Activated CD8-positive, alpha-beta T cell treated with anti-CD3 and anti-CD28 coated beads, Interleukin-2, amount 10 ng/mL, durations not matched to agents 7 days and 5 days (primary cell): ENCODE data around the gene OR8B8. TPM values are rescaled to one million over a fixed set of nuclear protein-coding genes. Genes with fewer than 3 reads are reported as not detected.
A peak's percentile ranks its signal among the peaks of the same experiment; 100 is the strongest.
"Not testable (repeated sequence)": the region's sequence is repeated elsewhere in the genome, so short reads cannot be mapped to it uniquely, and the experiment has no call there.

ENCODE experiments used
- ATAC-seq: fragments of 150-1000 bp; cut with Tn5 transposase; one replicate; pipeline ENCODE4 v1.10.0; 2021; ENCODE audit warnings: moderate library complexity
- CTCF ChIA-PET: fragments of 350-600 bp; sonication (Branson Sonifier 250); formaldehyde crosslinking; loops from one replicate; lab custom pipeline; 2021; ENCODE audit warnings: antibody characterized with exemption; lab: Charles Lee
- POLR2A ChIA-PET: fragments of 350-600 bp; sonication (Branson Sonifier 250); formaldehyde crosslinking; loops from one replicate; lab custom pipeline; 2021; ENCODE audit warnings: antibody characterized with exemption; lab: Charles Lee
- DNase-seq: peaks from one replicate; pipeline ENCODE4 v3.0.0-alpha.2; 2020
- H3K27ac Mint-ChIP-seq: one replicate; pipeline ENCODE4 v1.8.0; 2021; ENCODE audit warnings: mild to moderate bottlenecking, mixed read lengths
- H3K27me3 Mint-ChIP-seq: one replicate; pipeline ENCODE4 v1.8.0; 2021; ENCODE audit warnings: low read depth, mixed read lengths
- H3K36me3 Mint-ChIP-seq: one replicate; pipeline ENCODE4 v1.8.0; 2021; ENCODE audit warnings: low read depth, mixed read lengths
- H3K4me1 Mint-ChIP-seq: one replicate; pipeline ENCODE4 v1.8.0; 2021; ENCODE audit warnings: low read depth, mixed read lengths
- H3K4me3 Mint-ChIP-seq: one replicate; pipeline ENCODE4 v1.8.0; 2021; ENCODE audit warnings: mild to moderate bottlenecking, mixed read lengths
- H3K9me3 Mint-ChIP-seq: one replicate; pipeline ENCODE4 v1.8.0; 2022; ENCODE audit warnings: mixed read lengths; ENCODE audit not compliant: insufficient read depth
- total RNA-seq, 2 experiments: library from RNA; stranded (reverse); gene quantifications; one replicate each; pipeline ENCODE4 v1.2.3, GENCODE V29; 2021

The OR8B8 gene
- total RNA-seq, 2 experiments from 2014 or later: not detected

GRCh38 chr11:124434699-124435098, 10.8 kb downstream of the OR8B8 start:
- Mint-ChIP-seq H3K4me1 (no peaks in the 10 kb centered on the region), H3K4me3 (no peak overlapping the region), H3K27ac (no peak overlapping the region), H3K9me3 (peaks cover 1% of the 10 kb centered on the region), H3K27me3 (peaks cover 6% of the 10 kb centered on the region), H3K36me3 (no peaks in the 10 kb centered on the region)
- DNase-seq: no peak
- ChIA-PET POLR2A (no interaction called here), CTCF (no interaction called here)
- ATAC-seq: no peak

GRCh38 chr11:124429599-124429998, 15.9 kb downstream of the OR8B8 start:
- ChIA-PET POLR2A (no interaction called here), CTCF (no interaction called here)
- no peak for DNase-seq
- Mint-ChIP-seq H3K36me3 (no peaks in the 10 kb centered on the region), H3K4me1 (no peaks in the 10 kb centered on the region), H3K4me3 (no peak overlapping the region), H3K27ac (no peak overlapping the region), H3K9me3 (peaks cover 4% of the 10 kb centered on the region), H3K27me3 (no peaks in the 10 kb centered on the region)
- no peak for ATAC-seq

- peaks cover under 1% of the 10 kb centered on the region for H3K9me3 Mint-ChIP-seq
- no peaks in the 10 kb centered on the region for H3K27me3 Mint-ChIP-seq
- POLR2A ChIA-PET: no interaction called here
- CTCF ChIA-PET: interaction anchor here (0.9 kb wide), 1 partner anchor 8 kb away, joined by 3 read pairs; no protein-coding TSS in a partner anchor
- H3K36me3 Mint-ChIP-seq: no peaks in the 10 kb centered on the region
- DNase-seq (no peak), ATAC-seq (no peak)
- no peak within 1 kb of the TSS for H3K27ac Mint-ChIP-seq
- no peaks in the 10 kb centered on the region for H3K4me1 Mint-ChIP-seq
- no peak within 1 kb of the TSS for H3K4me3 Mint-ChIP-seq
Observed at GRCh38 chr11:124424384-124424921, 21.0 kb downstream of the OR8B8 start, which contains the start of gene OR8B4. Gene OR8B4, minus strand, starts transcription at chr11:124424871. Its CDS starts 0 bp downstream, at chr11:124424871.

- Mint-ChIP-seq H3K4me3 (no peak overlapping the region), H3K27ac (no peak overlapping the region), H3K9me3 (no peaks in the 10 kb centered on the region), H3K27me3 (peaks cover 6% of the 10 kb centered on the region), H3K4me1 (no peaks in the 10 kb centered on the region), H3K36me3 (no peaks in the 10 kb centered on the region)
- ATAC-seq (no peak), DNase-seq (no peak)
- ChIA-PET CTCF (interaction anchor here (3.0 kb wide), 1 partner anchor 19 kb away, joined by 11 read pairs; no protein-coding TSS in a partner anchor), POLR2A (no interaction called here)
Observed at GRCh38 chr11:124421043-124421442, 24.5 kb downstream of the OR8B8 start.

- ATAC-seq (no peak), DNase-seq (no peak)
- Mint-ChIP-seq H3K9me3 (no peaks in the 10 kb centered on the region), H3K27ac (no peak overlapping the region), H3K36me3 (no peaks in the 10 kb centered on the region), H3K27me3 (peaks cover 9% of the 10 kb centered on the region), H3K4me3 (no peak overlapping the region), H3K4me1 (no peaks in the 10 kb centered on the region)
- CTCF ChIA-PET: interaction anchor here (0.9 to 4.3 kb wide), 5 partner anchors 13 to 452 kb away, joined by 3 to 25 read pairs (median 7); no protein-coding TSS in a partner anchor
- POLR2A ChIA-PET: no interaction called here
Observed at GRCh38 chr11:124415356-124415923, 30.1 kb downstream of the OR8B8 start.

GRCh38 chr11:124409906-124410305, 35.6 kb downstream of the OR8B8 start:
- Mint-ChIP-seq H3K9me3 (no peaks in the 10 kb centered on the region), H3K36me3 (no peaks in the 10 kb centered on the region), H3K27ac (no peak overlapping the region), H3K4me1 (no peaks in the 10 kb centered on the region), H3K27me3 (peaks cover 10% of the 10 kb centered on the region), H3K4me3 (no peak overlapping the region)
- POLR2A ChIA-PET: interaction anchor here (0.6 kb wide), 1 partner anchor 21 kb away, joined by 3 read pairs; no protein-coding TSS in a partner anchor
- DNase-seq: no peak
- CTCF ChIA-PET: interaction anchor here (0.7 kb wide), 1 partner anchor 336 kb away, joined by 3 read pairs; no protein-coding TSS in a partner anchor
- no peak for ATAC-seq

- no peak for ATAC-seq
- H3K4me1 Mint-ChIP-seq: peaks cover 2% of the 10 kb centered on the region
- no peaks in the 10 kb centered on the region for H3K9me3 Mint-ChIP-seq
- DNase-seq: no peak
- no peak overlapping the region for H3K4me3 Mint-ChIP-seq
- no peaks in the 10 kb centered on the region for H3K36me3 Mint-ChIP-seq
- H3K27me3 Mint-ChIP-seq: peaks cover 7% of the 10 kb centered on the region
- ChIA-PET CTCF (no interaction called here), POLR2A (no interaction called here)
- H3K27ac Mint-ChIP-seq: no peak overlapping the region
Observed at GRCh38 chr11:124405581-124405980, 39.9 kb downstream of the OR8B8 start.

GRCh38 chr11:124403186-124403585, 42.3 kb downstream of the OR8B8 start:
- DNase-seq, POLR2A ChIA-PET, H3K36me3 Mint-ChIP-seq, ATAC-seq, H3K4me1 Mint-ChIP-seq, H3K27me3 Mint-ChIP-seq, H3K27ac Mint-ChIP-seq, H3K4me3 Mint-ChIP-seq, H3K9me3 Mint-ChIP-seq: not testable (repeated sequence)
- CTCF ChIA-PET: interaction anchor here (1.0 to 3.6 kb wide), 6 partner anchors 9 to 333 kb away, joined by 3 to 23 read pairs (median 4); no protein-coding TSS in a partner anchor

GRCh38 chr11:124402326-124402922, 43.1 kb downstream of the OR8B8 start:
- Mint-ChIP-seq H3K36me3 (no peaks in the 10 kb centered on the region), H3K9me3 (no peaks in the 10 kb centered on the region), H3K4me1 (peaks cover 2% of the 10 kb centered on the region), H3K4me3 (no peak overlapping the region), H3K27me3 (peaks cover 1% of the 10 kb centered on the region), H3K27ac (no peak overlapping the region)
- CTCF ChIA-PET: interaction anchor here (1.0 to 3.6 kb wide), 12 partner anchors 10 to 332 kb away, joined by 3 to 23 read pairs (median 5); partner anchors contain the start of gene VWA5A
- DNase-seq (peak; percentile 68), ATAC-seq (peak; percentile 81)
- POLR2A ChIA-PET: no interaction called here

GRCh38 chr11:124398924-124399323, 46.6 kb downstream of the OR8B8 start, which contains the start of gene OR8B3:
Gene OR8B3, minus strand, starts transcription at chr11:124399024. Its CDS starts 1,673 bp downstream, at chr11:124397351.
- ATAC-seq: no peak

GRCh38 chr11:124396847-124397246, 48.6 kb downstream of the OR8B8 start:
- H3K4me3 Mint-ChIP-seq, CTCF ChIA-PET, ATAC-seq, DNase-seq, H3K4me1 Mint-ChIP-seq, POLR2A ChIA-PET, H3K27ac Mint-ChIP-seq, H3K36me3 Mint-ChIP-seq, H3K9me3 Mint-ChIP-seq, H3K27me3 Mint-ChIP-seq: not testable (repeated sequence)

More at GRCh38 chr11:124398924-124399323, 46.6 kb downstream of the OR8B8 start, which contains the start of gene OR8B3:
- ChIA-PET CTCF (no interaction called here), POLR2A (no interaction called here)
- H3K4me1 Mint-ChIP-seq: peaks cover 2% of the 10 kb centered on the region
- H3K27ac Mint-ChIP-seq: no peak within 1 kb of the TSS
- no peaks in the 10 kb centered on the region for H3K36me3 Mint-ChIP-seq
- H3K9me3 Mint-ChIP-seq: no peaks in the 10 kb centered on the region
- H3K4me3 Mint-ChIP-seq: no peak within 1 kb of the TSS
- H3K27me3 Mint-ChIP-seq: peaks cover 3% of the 10 kb centered on the region
- no peak for DNase-seq

- CTCF ChIA-PET: no interaction called here
- H3K4me1 Mint-ChIP-seq: no peaks in the 10 kb centered on the region
Observed at GRCh38 chr11:124394408-124394807, 51.1 kb downstream of the OR8B8 start.

More at GRCh38 chr11:124394408-124394807, 51.1 kb downstream of the OR8B8 start:
- peaks cover 3% of the 10 kb centered on the region for H3K27me3 Mint-ChIP-seq
- H3K27ac Mint-ChIP-seq: no peak overlapping the region
- ATAC-seq (no peak), DNase-seq (no peak)
- H3K9me3 Mint-ChIP-seq: no peaks in the 10 kb centered on the region
- POLR2A ChIA-PET: no interaction called here
- H3K4me3 Mint-ChIP-seq: no peak overlapping the region
- H3K36me3 Mint-ChIP-seq: no peaks in the 10 kb centered on the region
